GM12874 (cell line): ENCODE results near the gene TBC1D14.

Experiments
- TF ChIP-seq, protein P1 (sequence below): IDR thresholded peaks from 2 replicates; pipeline ENCODE4 v1.5.1; 2011; ENCODE audit warnings: low read depth, mild to moderate bottlenecking, control low read depth, low read length, moderate library complexity; ENCODE audit not compliant: insufficient read depth

Gene TBC1D14

GRCh38 chr4:7068883-7069282, 159.3 kb downstream of the TBC1D14 start:
- TF ChIP-seq, protein P1, sequence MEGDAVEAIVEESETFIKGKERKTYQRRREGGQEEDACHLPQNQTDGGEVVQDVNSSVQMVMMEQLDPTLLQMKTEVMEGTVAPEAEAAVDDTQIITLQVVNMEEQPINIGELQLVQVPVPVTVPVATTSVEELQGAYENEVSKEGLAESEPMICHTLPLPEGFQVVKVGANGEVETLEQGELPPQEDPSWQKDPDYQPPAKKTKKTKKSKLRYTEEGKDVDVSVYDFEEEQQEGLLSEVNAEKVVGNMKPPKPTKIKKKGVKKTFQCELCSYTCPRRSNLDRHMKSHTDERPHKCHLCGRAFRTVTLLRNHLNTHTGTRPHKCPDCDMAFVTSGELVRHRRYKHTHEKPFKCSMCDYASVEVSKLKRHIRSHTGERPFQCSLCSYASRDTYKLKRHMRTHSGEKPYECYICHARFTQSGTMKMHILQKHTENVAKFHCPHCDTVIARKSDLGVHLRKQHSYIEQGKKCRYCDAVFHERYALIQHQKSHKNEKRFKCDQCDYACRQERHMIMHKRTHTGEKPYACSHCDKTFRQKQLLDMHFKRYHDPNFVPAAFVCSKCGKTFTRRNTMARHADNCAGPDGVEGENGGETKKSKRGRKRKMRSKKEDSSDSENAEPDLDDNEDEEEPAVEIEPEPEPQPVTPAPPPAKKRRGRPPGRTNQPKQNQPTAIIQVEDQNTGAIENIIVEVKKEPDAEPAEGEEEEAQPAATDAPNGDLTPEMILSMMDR = no peak

- TF ChIP-seq, protein P1 = peak; percentile 97
These were observed 161.3 kb downstream of the TBC1D14 start for GRCh38 chr4:7070729-7071511.

DNA sequence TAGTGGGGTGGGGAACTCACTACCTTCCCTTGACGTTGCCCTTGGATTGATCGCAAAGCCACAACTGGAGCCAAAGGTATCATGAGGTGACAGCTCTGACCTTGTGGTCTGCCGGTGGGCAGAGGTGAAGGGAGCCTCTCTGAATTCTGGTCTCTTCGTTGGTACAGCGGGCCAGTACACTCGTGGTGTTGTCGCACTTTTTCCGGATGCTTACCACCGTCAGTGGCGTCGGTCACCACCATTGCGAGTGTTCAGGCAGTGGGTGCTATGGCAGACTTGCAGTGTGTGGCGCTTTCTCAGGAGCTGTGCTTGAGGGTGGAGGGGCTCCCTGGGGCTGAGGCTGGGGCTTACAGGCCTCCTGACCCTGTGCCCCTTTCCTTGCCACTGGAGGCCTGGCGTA, 163.4 kb downstream of the TBC1D14 start:
- TF ChIP-seq, protein P1 = no peak

- TF ChIP-seq, protein P1 = no peak
These were observed 164.1 kb downstream of the TBC1D14 start for GRCh38 chr4:7073526-7074390.

DNA sequence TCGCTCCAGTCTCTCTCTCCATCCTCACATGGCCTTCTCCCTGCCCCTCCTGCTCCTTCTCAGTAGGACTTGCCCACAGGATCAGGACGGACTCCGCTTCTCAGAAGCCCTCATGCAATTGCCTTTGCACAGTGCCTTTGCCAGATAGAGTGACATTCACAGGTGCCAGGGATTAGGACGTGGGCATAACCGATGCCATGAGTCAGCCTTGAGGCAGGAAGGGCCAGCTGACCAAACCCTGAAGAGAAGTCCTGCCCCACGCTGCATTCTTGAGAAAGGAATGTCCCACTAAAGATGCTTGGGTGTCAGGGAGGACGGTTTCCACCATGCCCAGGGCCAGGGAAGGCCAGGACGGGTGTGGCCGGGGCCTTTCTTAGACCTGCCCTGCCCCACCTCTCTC, 164.8 kb downstream of the TBC1D14 start:
- TF ChIP-seq, protein P1 = no peak

DNA sequence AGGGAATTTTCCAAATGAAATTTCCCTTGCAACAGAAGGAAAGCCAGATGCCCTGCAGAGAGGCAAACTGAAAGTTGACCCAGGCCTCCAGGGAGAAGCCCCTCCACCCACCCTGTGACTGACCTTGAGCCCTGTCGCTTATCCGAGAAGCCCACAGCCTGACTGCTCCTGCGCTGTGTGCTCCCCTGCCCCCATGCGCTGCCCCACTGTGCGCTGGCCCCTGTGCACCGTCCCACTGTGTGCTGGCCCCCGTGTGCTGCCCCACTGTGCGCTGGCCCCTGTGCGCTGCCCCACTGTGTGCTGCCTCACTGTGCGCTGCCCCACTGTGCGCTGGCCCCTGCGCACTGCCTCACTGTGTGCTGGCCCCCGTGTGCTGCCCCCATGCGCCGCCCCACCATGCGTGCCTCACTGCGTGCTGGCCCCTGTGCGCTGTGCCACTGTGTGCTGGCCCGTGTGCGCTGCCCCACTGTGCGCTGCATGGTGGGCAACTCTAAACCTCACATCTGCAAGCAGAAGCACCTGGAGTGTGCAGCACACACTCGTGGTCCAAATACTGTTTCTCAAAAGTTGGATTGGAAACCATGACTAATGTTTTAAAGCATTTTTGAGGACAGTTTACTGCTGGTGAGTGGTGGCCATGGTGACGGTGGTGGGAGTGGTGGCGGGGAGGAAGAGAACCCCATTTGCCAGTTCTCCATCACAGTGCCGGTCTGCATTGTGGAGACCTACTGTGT, 166.5 kb downstream of the TBC1D14 start:
- TF ChIP-seq, protein P1 = no peak

GRCh38 chr4:7076696-7077082, 167.1 kb downstream of the TBC1D14 start:
- TF ChIP-seq, protein P1 = no peak
